Transverse colon (tissue), 4 donors: ENCODE data around the gene SPTBN1.

ENCODE experiments used
- CTCF ChIP-seq, 5 experiments: fragments of 200-600 bp in 3 of 5; fragments of 450-650 bp in 2 of 5; sonication (generic) in 3 of 5; IDR thresholded peaks; 1 replicate in 2 of 5; 2 replicates in 3 of 5; pipeline ENCODE4 v1.5.1; 2016 to 2017; ENCODE audit warnings: antibody characterized with exemption in 5 of 5, inconsistent platforms in 3 of 5, mild to moderate bottlenecking in 2 of 5, moderate library complexity in 1 of 5
- POLR2AphosphoS5 ChIP-seq, 3 donors: sonication (generic); formaldehyde crosslinking; IDR thresholded peaks; one replicate each; pipeline ENCODE4 v1.6.1; 2016; ENCODE audit warnings: antibody characterized with exemption in 3 of 3

GRCh38 chr2:54536720-54537119 is 80.6 kb downstream of the SPTBN1 start:
- TF ChIP-seq CTCF (IDR thresholded peaks at IDR 0.05) (no peak), POLR2AphosphoS5 (IDR thresholded peaks at IDR 0.05) (no peak)
